ENCODE data around the gene KLF12. TPM values are rescaled to one million over a fixed set of nuclear protein-coding genes. Genes with fewer than 3 reads are reported as not detected.

Gene KLF12
- 10 to 100 TPM in 2 of 3 donors, 1 to 10 TPM in 1; 7.4 to 12.3 (median 10.5) TPM for total RNA-seq

GRCh38 chr13:74134221-74134776 lies at the start of gene KLF12:
Gene KLF12, minus strand, starts transcription at chr13:74134404.
- H3K27me3 Mint-ChIP-seq (ENCODE audit: low read depth), result no peaks in the 10 kb centered on the region
- H3K4me1 Mint-ChIP-seq (ENCODE audit: low read depth), result peaks cover 29% of the 10 kb centered on the region
- peak within 1 kb of the TSS; percentile 94 for H3K4me3 Mint-ChIP-seq
- DNase-seq (peak; percentile 89), ATAC-seq (peak; percentile 68 to 69)
- no peaks in the 10 kb centered on the region for H3K9me3 Mint-ChIP-seq
- no peaks in the 10 kb centered on the region for H3K36me3 Mint-ChIP-seq (ENCODE audit: insufficient read depth)

- no peaks in the 10 kb centered on the region for H3K9me3 Mint-ChIP-seq
- ATAC-seq, result no peak
- no peaks in the 10 kb centered on the region for H3K4me1 Mint-ChIP-seq (ENCODE audit: low read depth)
- H3K36me3 Mint-ChIP-seq (ENCODE audit: insufficient read depth), result no peaks in the 10 kb centered on the region
- H3K27me3 Mint-ChIP-seq (ENCODE audit: low read depth), result peaks cover 4% of the 10 kb centered on the region
- no peak overlapping the region for H3K4me3 Mint-ChIP-seq
- no peak for DNase-seq
Measured at GRCh38 chr13:74182491-74182890, 48.3 kb upstream of the KLF12 start.

- ATAC-seq (no peak), DNase-seq (no peak)
- Mint-ChIP-seq H3K36me3 (ENCODE audit: insufficient read depth) (no peaks in the 10 kb centered on the region), H3K4me1 (ENCODE audit: low read depth) (peaks cover 8% of the 10 kb centered on the region), H3K9me3 (no peaks in the 10 kb centered on the region), H3K27me3 (ENCODE audit: low read depth) (peaks cover 6% of the 10 kb centered on the region), H3K4me3 (no peak overlapping the region)
Measured at GRCh38 chr13:74174810-74175209, 40.6 kb upstream of the KLF12 start.

GRCh38 chr13:74173822-74174221 lies 39.6 kb upstream of the KLF12 start:
- DNase-seq (no peak), ATAC-seq (no peak)
- Mint-ChIP-seq H3K4me3 (no peak overlapping the region), H3K36me3 (ENCODE audit: insufficient read depth) (no peaks in the 10 kb centered on the region), H3K27me3 (ENCODE audit: low read depth) (peaks cover 2% of the 10 kb centered on the region), H3K9me3 (no peaks in the 10 kb centered on the region), H3K4me1 (ENCODE audit: low read depth) (peaks cover 8% of the 10 kb centered on the region)

GRCh38 chr13:74171641-74172040 lies 37.4 kb upstream of the KLF12 start:
- DNase-seq (no peak), ATAC-seq (no peak)
- H3K4me1 Mint-ChIP-seq (ENCODE audit: low read depth), result peaks cover 8% of the 10 kb centered on the region
- H3K9me3 Mint-ChIP-seq, result no peaks in the 10 kb centered on the region
- H3K27me3 Mint-ChIP-seq (ENCODE audit: low read depth), result peaks cover 7% of the 10 kb centered on the region
- H3K36me3 Mint-ChIP-seq (ENCODE audit: insufficient read depth), result no peaks in the 10 kb centered on the region
- no peak overlapping the region for H3K4me3 Mint-ChIP-seq

- peaks cover 5% of the 10 kb centered on the region for H3K27me3 Mint-ChIP-seq (ENCODE audit: low read depth)
- ATAC-seq, result no peak
- no peak overlapping the region for H3K4me3 Mint-ChIP-seq
- no peaks in the 10 kb centered on the region for H3K9me3 Mint-ChIP-seq
- no peaks in the 10 kb centered on the region for H3K36me3 Mint-ChIP-seq (ENCODE audit: insufficient read depth)
- DNase-seq, result no peak
- peaks cover 3% of the 10 kb centered on the region for H3K4me1 Mint-ChIP-seq (ENCODE audit: low read depth)
Measured at GRCh38 chr13:74169676-74170075, 35.5 kb upstream of the KLF12 start.

GRCh38 chr13:74168263-74168675 lies 34.1 kb upstream of the KLF12 start:
- peaks cover 5% of the 10 kb centered on the region for H3K27me3 Mint-ChIP-seq (ENCODE audit: low read depth)
- H3K36me3 Mint-ChIP-seq (ENCODE audit: insufficient read depth), result no peaks in the 10 kb centered on the region
- ATAC-seq, result no peak

GRCh38 chr13:74166261-74167004 lies 32.2 kb upstream of the KLF12 start:
- no peaks in the 10 kb centered on the region for H3K9me3 Mint-ChIP-seq
- no peak for ATAC-seq

More at GRCh38 chr13:74168263-74168675, 34.1 kb upstream of the KLF12 start:
- no peak for DNase-seq
- Mint-ChIP-seq H3K4me3 (no peak overlapping the region), H3K9me3 (no peaks in the 10 kb centered on the region), H3K4me1 (ENCODE audit: low read depth) (no peaks in the 10 kb centered on the region)

GRCh38 chr13:74162782-74163181 lies 28.6 kb upstream of the KLF12 start:
- Mint-ChIP-seq H3K9me3 (no peaks in the 10 kb centered on the region), H3K27me3 (ENCODE audit: low read depth) (no peaks in the 10 kb centered on the region), H3K4me1 (ENCODE audit: low read depth) (no peaks in the 10 kb centered on the region), H3K4me3 (no peak overlapping the region), H3K36me3 (ENCODE audit: insufficient read depth) (no peaks in the 10 kb centered on the region)
- DNase-seq, result no peak
- no peak for ATAC-seq

More at GRCh38 chr13:74166261-74167004, 32.2 kb upstream of the KLF12 start:
- Mint-ChIP-seq H3K4me1 (ENCODE audit: low read depth) (no peaks in the 10 kb centered on the region), H3K27me3 (ENCODE audit: low read depth) (peaks cover 5% of the 10 kb centered on the region), H3K4me3 (no peak overlapping the region), H3K36me3 (ENCODE audit: insufficient read depth) (no peaks in the 10 kb centered on the region)
- no peak for DNase-seq

GRCh38 chr13:74162135-74162534 lies 27.9 kb upstream of the KLF12 start:
- Mint-ChIP-seq H3K9me3 (no peaks in the 10 kb centered on the region), H3K4me3 (no peak overlapping the region)

GRCh38 chr13:74158571-74159352 lies 24.6 kb upstream of the KLF12 start:
- H3K36me3 Mint-ChIP-seq (ENCODE audit: insufficient read depth), result no peaks in the 10 kb centered on the region
- no peak overlapping the region for H3K4me3 Mint-ChIP-seq
- no peak for ATAC-seq
- H3K27me3 Mint-ChIP-seq (ENCODE audit: low read depth), result peaks cover 2% of the 10 kb centered on the region
- no peaks in the 10 kb centered on the region for H3K4me1 Mint-ChIP-seq (ENCODE audit: low read depth)
- DNase-seq, result no peak
- H3K9me3 Mint-ChIP-seq, result no peaks in the 10 kb centered on the region

More at GRCh38 chr13:74162135-74162534, 27.9 kb upstream of the KLF12 start:
- Mint-ChIP-seq H3K36me3 (ENCODE audit: insufficient read depth) (no peaks in the 10 kb centered on the region), H3K27me3 (ENCODE audit: low read depth) (no peaks in the 10 kb centered on the region), H3K4me1 (ENCODE audit: low read depth) (no peaks in the 10 kb centered on the region)
- DNase-seq (no peak), ATAC-seq (no peak)

GRCh38 chr13:74158028-74158427 lies 23.8 kb upstream of the KLF12 start:
- DNase-seq (no peak), ATAC-seq (no peak)
- peaks cover 2% of the 10 kb centered on the region for H3K27me3 Mint-ChIP-seq (ENCODE audit: low read depth)
- no peak overlapping the region for H3K4me3 Mint-ChIP-seq
- H3K36me3 Mint-ChIP-seq (ENCODE audit: insufficient read depth), result no peaks in the 10 kb centered on the region
- no peaks in the 10 kb centered on the region for H3K9me3 Mint-ChIP-seq
- H3K4me1 Mint-ChIP-seq (ENCODE audit: low read depth), result no peaks in the 10 kb centered on the region

GRCh38 chr13:74154981-74155380 lies 20.8 kb upstream of the KLF12 start:
- DNase-seq, result no peak
- no peak for ATAC-seq
- Mint-ChIP-seq H3K9me3 (no peaks in the 10 kb centered on the region), H3K27me3 (ENCODE audit: low read depth) (peaks cover 2% of the 10 kb centered on the region), H3K4me3 (no peak overlapping the region), H3K4me1 (ENCODE audit: low read depth) (no peaks in the 10 kb centered on the region), H3K36me3 (ENCODE audit: insufficient read depth) (no peaks in the 10 kb centered on the region)

GRCh38 chr13:74153316-74153715 lies 19.1 kb upstream of the KLF12 start:
- ATAC-seq (no peak), DNase-seq (no peak)
- Mint-ChIP-seq H3K4me3 (no peak overlapping the region), H3K36me3 (ENCODE audit: insufficient read depth) (no peaks in the 10 kb centered on the region), H3K27me3 (ENCODE audit: low read depth) (peaks cover 2% of the 10 kb centered on the region), H3K4me1 (ENCODE audit: low read depth) (no peaks in the 10 kb centered on the region), H3K9me3 (no peaks in the 10 kb centered on the region)
